GM19239 (cell line): ENCODE data around the gene USP22.
A peak's percentile ranks its signal among the peaks of the same experiment; 100 is the strongest.
"Not testable (repeated sequence)": the region's sequence is repeated elsewhere in the genome, so short reads cannot be mapped to it uniquely, and the experiment has no call there.

ENCODE experiments used
- DNase-seq: peaks from one replicate; pipeline ENCODE4 v3.0.0; 2011; ENCODE audit warnings: low spot score; ENCODE audit not compliant: insufficient read length
- FAIRE-seq: peaks from 2 replicates; lab custom pipeline; 2011; peaks lifted over from hg19 to GRCh38; lab: Jason Lieb, UNC

Gene USP22

DNA sequence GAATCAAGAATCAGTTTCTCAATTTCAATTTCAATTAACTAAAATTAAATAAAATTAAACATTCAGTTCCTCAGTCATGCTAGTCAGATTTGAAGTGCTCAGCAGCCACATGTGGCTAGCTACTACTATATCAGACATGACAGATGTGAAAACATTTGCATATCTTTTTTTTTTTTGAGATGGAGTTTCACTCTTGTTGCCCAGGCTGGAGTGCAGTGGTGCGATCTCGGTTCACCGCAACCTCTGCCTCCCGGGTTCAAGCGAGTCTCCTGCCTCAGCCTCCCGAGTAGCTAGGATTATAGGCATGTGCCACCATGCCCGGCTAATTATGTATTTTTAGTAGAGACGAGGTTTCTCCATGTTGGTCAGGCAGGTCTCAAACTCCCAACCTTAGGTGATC, 10.2 kb upstream of the USP22 start:
- not testable (repeated sequence) for FAIRE-seq, DNase-seq

DNA sequence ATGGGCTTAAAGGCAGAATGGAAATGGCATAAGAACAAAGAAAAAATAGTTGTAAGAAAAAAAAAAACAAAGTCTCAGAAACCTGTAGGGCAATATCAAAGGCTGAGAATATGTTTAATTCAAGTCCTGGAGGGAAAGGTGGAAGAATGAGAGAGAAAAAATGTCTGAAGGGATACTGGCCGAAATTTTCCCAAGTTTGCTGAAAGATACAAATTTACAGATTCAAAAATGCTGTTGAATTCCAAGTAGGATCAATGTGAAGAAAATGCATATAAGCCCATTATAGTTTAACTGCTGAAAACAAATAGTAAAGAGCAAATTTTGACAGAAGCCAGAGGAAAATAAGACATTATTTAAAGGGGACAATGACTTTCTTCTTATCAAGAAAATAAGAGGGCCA, 6.6 kb upstream of the USP22 start:
- no peak for FAIRE-seq

DNA sequence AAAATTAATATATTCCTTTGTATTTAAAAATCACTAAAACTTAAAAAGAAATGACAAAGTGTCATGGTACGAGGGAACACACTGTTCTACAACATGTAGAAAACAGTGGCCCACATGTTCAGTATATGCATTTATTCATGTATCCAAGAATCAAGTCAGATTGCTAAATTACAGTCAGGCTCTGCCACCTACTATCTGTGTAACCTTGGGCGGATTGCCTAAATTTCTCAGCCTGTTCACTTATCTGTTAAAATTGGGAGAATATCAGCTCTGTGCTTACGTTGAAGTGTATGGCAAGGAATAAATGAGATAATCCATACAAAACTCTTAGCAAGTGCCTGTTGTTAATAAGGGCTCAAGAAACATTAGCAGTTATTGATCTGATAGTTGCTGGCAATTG, 3.4 kb upstream of the USP22 start:
- FAIRE-seq, result no peak
- no peak for DNase-seq

More for the DNA sequence above, 6.6 kb upstream of the USP22 start:
- no peak for DNase-seq

DNA sequence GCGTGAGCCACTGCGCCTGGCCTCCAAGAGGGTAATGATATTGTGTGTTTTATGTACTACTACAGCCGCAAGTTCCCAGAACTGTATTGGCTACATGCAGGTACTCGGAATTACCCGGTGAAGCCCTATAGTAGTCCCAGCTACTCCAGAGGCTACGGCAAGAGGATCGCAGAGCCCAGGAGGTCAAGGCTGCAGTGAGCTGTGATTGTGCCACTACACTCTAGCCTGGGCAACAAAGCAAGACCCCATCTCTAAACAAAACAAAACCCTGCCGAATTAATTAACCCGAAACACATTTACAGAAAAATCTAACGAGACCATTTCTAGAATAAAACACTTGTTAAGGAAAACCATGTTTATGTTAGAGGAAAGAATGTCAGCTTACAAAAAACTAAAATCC, 2.2 kb upstream of the USP22 start:
- FAIRE-seq (no peak), DNase-seq (no peak)

DNA sequence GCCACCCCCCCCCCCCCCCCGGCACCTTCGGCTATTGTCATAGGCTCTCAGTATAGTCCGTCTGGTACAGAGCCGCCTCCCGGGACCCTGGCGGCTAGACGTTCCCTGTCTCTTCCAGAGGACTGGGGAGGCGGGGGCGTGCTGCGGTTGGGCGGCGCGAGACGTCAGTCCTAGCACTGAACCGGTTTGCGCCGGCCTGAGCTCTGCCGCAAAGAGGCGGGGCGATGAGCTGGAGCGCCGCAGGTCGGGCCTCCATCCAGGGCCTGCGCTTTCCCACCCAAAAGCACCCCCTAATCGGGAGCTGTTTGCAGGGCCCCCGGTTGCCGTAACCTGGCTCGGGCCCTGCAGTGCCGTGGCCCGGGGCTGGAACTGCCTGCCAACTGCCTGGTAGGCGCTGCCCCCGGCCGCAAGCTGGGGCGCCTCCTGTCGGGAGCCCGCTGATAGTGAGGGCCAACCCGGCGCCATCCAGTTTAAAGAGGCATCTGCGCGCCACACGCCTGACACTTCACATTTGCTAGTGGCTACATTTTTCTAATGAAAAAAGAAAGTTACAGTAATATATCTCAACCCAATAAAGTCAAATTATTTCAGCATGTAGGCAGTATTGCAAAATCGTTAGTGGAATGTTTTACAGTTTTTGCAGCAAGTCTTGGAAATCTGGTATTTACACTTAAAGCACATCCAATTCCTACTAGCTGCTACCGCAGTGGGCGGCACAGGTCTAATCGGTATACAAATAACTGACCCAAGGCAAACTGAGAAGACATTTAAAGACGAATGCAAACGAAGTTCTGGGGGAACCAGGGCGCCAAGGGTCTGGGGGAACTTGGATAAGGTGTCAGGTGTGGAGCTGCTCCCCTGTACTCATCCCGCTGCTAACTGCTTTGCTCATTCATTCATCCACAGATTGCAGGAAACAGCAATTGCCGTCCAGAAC, 753 bp upstream of the USP22 start:
- FAIRE-seq, result peak; percentile 94
- DNase-seq, result peak; percentile 64

DNA sequence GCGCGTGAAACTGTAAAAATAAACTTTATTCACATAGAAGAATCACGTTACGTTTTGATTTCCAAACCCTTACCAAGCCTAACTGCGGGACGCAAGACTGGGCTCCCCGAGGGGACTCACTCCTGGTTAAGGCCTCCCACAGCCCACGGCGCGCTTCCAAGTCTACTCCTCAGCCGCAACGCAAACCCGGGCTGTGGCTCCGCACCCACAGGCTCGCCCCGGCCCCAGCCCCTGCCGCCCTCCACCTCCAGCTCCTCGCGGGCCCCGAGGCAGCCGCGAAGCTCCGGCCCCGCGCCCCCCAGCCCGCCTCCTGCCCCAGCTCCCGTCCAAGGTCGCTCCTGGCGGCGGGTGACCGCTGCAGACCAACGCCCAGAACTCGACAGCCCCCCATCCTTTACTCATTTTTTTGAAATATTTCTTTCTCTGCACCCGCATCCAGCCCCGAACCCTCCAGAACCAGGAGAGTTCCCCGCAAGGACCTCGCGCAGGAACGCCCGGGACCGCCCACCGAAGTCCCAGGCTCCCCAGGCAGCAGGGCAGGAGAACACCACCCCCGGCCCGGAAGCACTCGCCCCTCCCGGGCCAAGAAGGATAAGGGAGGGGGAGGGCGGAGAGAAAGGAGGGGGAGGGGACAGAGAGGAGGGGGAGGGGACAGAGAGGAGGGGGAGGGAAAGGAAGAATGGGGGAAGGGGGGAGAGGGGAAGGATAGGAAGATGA, 912 bp downstream of the USP22 start:
- FAIRE-seq (peak; percentile 88), DNase-seq (peak; percentile 29)

DNA sequence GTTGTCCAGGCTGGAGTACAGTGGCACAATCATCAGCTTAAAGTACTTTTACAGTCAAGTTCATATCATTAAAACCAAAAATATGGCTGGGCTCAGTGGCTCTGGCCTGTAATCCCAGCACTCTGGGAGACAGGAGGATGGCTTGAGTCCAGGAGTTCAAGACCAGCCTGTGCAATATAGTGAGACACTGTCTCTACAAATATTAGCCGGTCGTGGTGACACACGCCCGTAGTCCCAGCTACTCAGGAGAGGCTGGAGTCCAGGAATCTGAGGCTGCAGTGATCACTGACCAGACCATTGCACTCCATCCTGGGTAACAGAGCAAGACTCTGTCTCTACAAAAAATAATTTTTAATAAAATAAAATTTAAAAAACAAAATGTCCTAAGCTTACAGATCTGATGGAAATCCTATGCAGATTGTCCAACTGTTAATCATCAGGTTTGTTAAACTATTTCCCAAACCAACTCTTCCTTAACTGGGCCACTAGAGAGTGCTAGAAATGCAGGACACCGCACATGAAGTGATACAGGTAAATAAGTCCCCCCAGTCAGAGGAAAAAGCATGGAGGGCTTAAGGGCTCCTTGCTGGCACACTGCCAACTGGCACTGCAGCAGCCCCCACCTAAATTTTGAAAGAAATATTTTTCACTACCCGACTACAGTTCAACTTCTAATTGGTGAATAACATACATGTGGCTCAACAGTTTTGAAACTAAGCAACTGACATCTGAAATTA, 2.8 kb downstream of the USP22 start:
- FAIRE-seq, result peak; percentile 71
- no peak for DNase-seq

DNA sequence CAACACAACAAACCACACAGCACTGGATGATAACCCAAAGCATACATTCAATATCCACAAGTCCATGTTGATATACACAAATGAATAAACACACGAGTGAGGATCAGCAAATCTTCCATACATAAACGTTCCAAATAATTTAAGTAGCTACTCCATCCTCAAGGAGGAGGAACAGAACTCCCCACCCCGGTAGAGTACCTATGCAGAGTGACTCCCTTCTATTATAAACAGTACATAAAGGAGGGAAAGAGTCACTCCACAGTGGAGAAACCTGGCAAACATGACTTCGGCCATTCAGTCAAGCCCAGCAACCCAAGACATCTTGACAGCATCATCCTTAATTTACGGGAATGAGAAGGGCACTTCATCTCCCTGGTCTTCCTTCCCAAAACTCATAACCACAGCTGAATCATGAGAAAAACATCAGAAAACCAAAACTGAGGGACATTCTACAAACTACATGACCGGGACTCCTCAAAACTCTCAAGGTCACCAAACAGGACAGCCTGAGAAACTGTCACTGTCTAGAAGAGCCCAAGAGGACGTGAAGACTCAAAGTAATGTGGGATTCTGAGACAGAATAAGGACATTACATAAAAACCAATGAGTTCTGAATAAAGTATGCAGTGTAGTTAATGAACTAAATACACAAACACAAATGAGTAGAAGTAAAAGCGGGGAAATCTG, 5.6 kb downstream of the USP22 start:
- no peak for FAIRE-seq
- DNase-seq, result no peak

DNA sequence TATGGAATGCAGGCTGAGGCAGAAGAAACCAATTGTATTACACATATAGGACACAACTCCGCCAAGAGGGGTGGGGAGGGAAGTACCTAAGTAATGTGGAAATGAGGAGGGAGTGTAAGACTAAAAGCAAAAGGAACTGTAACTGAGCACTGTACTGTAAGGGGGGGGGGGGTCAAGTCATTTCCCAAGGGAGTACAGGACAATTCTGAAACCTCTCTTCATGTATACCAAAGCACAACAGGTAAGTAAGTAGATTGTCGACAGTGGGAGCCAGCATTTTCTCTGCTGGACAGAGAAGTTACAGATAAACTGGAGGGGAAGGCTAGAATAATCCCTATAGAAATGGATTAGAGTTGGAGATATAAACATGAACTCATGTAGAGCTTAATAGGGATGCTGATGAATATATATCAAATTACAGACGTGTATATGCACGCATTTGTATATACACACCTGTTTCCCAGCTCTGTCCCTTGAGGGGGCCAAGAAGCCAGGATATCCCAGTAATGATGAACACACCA, 6.4 kb downstream of the USP22 start:
- DNase-seq, result no peak

DNA sequence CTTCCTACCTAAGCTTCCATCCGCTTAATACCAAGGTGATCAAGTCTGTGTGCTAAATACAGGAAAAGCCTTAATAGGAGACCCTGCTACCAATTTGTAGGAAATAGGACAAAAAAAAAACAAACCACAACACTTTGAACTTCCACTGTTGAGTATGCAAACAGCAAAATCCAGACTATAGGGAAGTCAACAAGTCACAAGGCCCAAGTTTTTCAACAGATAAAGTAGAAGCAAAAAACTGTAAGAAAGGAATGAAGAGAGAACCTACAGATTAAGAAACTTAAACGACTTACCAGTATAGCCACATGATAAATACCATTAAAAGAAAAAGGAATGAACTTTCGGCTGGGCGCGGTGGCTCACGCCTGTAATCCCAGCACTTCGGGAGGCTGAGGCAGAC, 7.4 kb downstream of the USP22 start:
- no peak for FAIRE-seq
- no peak for DNase-seq

More for the DNA sequence above, 6.4 kb downstream of the USP22 start:
- no peak for FAIRE-seq

DNA sequence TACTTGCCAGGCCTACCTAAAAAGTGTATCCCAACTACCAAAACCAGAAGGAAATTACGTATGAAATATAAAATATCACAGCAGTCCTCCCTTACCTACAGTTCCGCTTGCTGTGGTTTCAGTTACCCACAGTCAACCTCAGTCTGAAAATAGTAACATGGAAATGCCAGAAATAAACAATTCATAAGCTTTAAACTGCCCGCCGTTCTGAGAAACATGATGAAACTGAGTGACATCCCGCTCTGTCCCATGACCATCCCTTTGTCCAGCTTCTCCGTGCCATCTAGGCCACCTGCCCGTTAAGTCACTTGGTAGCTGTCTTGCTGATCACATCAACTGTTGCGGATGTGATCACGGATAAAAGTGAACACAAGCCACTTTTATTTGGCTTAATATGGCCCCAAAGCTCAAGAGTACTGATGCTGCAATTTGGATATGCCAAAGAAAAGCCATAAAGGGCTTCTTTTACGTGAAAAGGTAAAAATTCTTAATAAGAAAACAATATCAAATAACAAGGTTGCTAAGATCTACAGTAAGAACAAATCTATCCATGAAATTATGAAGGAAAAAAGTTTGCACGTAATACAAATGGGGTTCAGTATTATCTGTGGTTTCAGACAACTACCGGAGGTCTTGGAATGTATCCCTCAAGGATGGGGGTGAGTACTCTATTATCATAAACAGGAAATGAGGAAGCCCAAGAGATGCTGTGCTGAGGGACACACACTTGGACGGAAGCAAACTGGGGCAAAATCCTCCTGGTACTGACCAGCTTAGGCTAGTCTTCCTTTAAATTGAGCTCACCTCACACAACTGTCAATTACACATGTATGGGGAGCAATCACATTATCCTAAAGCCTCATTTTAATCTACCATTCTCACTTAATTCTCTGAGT, 8.2 kb downstream of the USP22 start:
- DNase-seq (no peak), FAIRE-seq (peak; percentile 73)

DNA sequence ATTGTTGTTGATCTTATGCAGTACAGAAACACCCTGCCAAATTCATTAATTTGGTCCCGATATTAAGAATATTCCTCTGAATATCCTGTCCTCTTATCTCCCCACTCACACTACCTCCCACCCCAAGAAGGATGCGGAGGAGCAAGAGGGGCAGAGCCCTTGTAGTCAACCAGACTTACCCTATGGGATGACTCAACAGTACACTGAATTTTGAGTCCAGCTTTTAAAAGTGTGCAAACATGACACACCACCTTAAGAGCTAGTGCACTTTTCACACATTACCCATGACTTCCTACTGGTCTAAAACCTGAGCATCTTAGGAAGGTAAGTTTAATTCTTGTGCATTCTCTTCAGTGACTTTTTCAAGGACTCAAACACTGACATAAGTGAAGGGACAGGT, 9.5 kb downstream of the USP22 start:
- FAIRE-seq (no peak), DNase-seq (no peak)

DNA sequence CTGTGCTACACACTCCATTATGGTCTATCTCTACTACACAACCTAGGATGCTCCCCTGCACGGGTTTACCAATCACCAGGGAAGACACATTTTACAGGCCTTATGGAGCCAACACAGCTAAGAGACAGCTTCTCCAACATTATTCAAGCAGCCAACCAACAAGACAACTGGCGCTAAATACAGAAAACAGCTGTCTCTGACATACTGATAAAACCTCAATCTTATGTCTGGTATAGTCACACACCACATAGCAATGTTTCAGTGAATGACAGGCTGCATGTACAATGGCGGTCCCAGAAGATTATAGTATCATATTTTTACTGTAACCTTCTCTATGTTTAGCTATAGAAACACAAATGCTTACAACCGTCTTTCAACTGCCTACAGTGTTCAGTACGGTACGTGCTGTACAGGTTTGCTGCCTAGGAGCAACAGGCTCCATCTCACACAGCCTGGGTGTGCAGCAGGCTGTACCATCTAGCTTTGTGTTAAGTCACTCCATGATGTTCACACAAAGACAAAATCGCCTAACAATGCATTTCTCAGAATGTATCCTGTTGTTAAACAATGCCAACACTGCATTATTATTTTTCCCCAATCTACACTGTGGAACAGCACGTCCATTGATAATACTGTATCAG, 10.9 kb downstream of the USP22 start:
- no peak for FAIRE-seq

DNA sequence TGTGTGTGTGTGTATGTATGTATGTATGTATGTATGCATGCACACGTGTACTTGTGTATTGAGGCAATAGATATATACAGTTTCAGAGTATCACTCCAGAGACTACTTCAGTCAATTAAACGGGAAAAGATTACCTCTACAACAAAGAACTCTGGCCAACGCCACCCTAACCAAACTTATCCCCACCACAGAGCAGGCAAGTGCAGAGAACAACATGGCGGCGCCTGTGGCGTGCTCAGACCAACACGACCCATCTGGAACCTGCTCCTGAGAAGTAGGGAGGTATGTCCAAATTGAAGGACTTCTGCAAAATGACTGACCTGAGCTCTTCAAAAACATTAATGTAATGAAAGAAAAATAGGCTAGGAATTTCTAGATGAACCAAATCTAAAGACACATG, 12.4 kb downstream of the USP22 start:
- DNase-seq (no peak), FAIRE-seq (no peak)

More for the DNA sequence above, 10.9 kb downstream of the USP22 start:
- DNase-seq, result no peak

DNA sequence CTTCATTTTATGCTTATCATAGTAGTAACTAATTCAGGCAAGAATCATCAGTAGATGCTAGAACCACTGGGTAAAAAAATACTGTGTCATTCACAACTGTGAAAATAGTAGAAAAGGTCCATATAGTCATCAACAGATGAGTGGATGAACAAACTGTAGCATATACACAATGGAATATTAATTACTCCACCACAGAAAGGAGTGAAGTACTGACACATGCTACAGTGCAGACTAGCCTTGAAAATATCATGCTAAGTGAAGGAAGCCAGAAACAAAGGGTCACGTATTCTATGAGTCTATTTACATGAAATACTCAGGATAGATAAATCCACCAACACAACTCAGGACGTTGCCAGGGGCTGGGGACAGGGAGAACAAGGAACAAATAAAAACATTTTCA, 13.3 kb downstream of the USP22 start:
- no peak for FAIRE-seq
- DNase-seq, result no peak

DNA sequence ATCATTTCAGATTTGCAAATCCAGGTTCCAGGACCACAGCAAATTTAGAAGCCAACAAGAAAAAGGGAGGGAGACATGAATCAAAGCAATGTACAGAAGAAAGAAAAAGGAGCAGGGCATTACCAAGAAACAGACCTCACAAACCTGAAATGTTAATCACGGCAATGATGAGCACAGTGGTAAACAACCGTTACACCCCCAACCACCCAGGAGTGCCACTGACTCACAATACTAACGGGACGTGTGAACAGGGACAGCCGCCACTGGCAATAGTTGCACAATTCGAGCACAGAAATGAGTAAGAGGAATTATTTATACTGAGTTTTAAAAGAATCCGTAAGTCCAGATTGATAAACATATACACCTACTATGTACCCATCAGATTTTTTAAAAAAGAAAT, 13.8 kb downstream of the USP22 start:
- FAIRE-seq, result no peak
- no peak for DNase-seq

DNA sequence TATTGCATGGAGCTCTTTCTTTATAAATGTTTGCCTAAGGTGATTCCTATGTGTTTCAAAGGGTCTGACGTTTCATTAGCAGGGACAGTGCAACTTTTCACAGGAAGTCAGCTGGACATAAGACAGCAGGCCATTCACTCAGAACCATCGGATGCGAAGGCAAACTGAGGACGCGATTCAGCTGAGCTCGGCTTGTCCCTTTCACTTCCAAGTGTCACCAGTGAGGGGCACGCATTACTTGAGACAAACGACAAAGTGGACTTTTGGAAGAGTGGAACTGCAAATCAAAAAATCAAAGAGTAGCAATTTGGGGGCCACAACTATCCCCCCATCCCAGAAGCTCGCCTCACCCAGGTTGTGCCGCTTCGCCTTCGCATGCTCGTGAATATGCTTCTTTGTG, 14.6 kb downstream of the USP22 start:
- FAIRE-seq (no peak), DNase-seq (no peak)

DNA sequence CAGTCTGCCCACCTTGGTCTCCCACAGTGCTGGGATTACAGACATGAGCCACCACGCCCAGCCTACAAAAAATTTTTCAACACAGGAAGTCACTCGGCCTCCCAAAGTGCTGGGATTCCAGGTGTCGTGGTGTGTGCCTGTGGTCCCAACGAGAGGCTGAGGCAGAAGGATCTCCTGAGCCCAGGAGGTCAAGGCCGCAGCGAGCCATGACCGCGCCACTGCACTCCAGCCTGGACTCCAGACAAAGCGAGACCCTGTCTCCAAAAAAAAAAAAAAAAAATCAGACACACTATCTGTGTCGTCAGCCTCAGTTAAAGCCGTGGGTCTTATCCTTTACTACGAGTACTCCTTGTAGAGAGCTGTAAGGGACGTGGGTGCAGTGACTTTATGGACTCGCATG, 15.8 kb downstream of the USP22 start:
- no peak for DNase-seq
- FAIRE-seq, result no peak
